ENCODE data around the gene HUWE1.

DNA sequence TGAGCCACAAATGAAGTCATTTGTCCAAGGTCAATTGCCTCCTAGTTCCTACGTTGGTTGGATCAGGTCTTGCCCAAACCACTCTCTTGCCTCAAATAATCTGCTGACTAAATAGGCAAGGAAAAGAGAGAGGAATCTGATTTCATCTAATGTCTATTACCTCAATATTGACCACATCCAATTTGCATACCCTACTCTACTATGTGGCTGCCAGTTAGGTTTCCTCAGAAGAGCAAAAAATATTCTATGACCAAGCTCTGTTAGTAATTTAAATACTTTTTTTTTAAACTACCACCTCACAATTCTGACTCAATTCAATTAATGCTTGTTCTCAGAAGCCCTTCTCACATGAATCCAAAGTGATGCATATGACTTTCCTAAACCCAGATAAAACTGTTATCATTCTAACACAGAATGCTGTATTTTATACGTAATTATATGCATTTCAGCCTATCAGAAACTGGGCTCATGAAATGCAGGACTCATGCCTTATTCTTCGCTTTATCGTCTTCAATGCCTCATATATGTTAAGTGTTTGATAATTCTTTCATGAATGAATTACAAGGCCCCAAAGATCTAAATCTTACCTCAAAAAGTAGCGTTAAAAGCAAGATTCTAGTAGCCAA, 98.6 kb downstream of the HUWE1 start:
- TF ChIP-seq POLR2A (IDR thresholded peaks at IDR 0.05), result no peak
- TF ChIP-seq, protein P1, sequence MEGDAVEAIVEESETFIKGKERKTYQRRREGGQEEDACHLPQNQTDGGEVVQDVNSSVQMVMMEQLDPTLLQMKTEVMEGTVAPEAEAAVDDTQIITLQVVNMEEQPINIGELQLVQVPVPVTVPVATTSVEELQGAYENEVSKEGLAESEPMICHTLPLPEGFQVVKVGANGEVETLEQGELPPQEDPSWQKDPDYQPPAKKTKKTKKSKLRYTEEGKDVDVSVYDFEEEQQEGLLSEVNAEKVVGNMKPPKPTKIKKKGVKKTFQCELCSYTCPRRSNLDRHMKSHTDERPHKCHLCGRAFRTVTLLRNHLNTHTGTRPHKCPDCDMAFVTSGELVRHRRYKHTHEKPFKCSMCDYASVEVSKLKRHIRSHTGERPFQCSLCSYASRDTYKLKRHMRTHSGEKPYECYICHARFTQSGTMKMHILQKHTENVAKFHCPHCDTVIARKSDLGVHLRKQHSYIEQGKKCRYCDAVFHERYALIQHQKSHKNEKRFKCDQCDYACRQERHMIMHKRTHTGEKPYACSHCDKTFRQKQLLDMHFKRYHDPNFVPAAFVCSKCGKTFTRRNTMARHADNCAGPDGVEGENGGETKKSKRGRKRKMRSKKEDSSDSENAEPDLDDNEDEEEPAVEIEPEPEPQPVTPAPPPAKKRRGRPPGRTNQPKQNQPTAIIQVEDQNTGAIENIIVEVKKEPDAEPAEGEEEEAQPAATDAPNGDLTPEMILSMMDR (IDR thresholded peaks at IDR 0.05), result no peak

All from testis (tissue), 2 donors.